ENCODE data around the gene PHLDA3.

DNA sequence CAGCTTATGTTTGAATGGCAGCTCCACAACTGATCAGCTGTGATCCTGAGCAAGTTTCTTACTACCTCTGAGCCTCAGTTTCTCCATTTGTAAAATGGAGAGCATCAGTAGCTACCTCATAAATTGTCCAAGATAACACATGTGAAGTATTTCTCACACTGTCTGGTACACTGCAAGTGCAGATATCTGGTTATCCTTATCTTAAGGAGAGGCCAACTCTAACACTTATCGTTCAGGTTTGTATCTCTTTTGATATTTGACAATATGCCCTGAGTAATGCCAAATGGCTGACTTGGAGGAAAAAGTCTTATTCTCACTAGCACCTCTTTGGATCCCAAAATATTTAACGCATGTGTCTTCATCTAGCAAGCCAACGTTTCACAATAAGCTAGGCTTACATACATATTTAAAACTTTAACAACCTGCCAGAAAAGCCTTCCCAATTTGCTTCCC lies 35.2 kb upstream of the PHLDA3 start:
- TF ChIP-seq POLR2AphosphoS5 (IDR thresholded peaks at IDR 0.05; ENCODE audit: low read depth, low read length) (no peak), POLR2A (IDR thresholded peaks at IDR 0.05; ENCODE audit: low read depth, low read length) (no peak), TAF1 (IDR thresholded peaks at IDR 0.05; ENCODE audit: low read depth, low read length) (no peak), POU2F2 (IDR thresholded peaks at IDR 0.05; ENCODE audit: low read depth, low read length) (no peak), SPI1 (IDR thresholded peaks at IDR 0.05; ENCODE audit: low read depth, low read length) (no peak), PAX5 (IDR thresholded peaks at IDR 0.05; ENCODE audit: insufficient read depth, low read length, severe bottlenecking) (no peak)

All from GM12891 (cell line).